Ovary (tissue), 3 donors: ENCODE data around the gene CPXM2.

ENCODE experiments used
- CTCF ChIP-seq, 3 donors: fragments of 450-650 bp in 2 of 3; fragments of 200-600 bp in 1 of 3; IDR thresholded peaks; one replicate each; pipeline versions ENCODE4 v1.5.1 to v1.8.0; 2016 to 2022; ENCODE audit warnings: antibody characterized with exemption in 3 of 3, mild to moderate bottlenecking in 1 of 3
- POLR2A ChIP-seq: fragments of 450-650 bp; IDR thresholded peaks from one replicate; pipeline ENCODE4 v1.6.1; 2017; ENCODE audit warnings: antibody characterized with exemption, mild to moderate bottlenecking, moderate library complexity
- donor health status: DM: no; HTN: no; CAD: no.

GRCh38 chr10:123901621-123902020 lies 10.0 kb upstream of the CPXM2 start:
- TF ChIP-seq CTCF (IDR thresholded peaks at IDR 0.05) (no peak), POLR2A (no peak)
